ENCODE data around the gene BRINP3. TPM values are rescaled to one million over a fixed set of nuclear protein-coding genes. Genes with fewer than 3 reads are reported as not detected.

Gene BRINP3
- total RNA-seq, 1 experiment from 2014 or later = not detected

GRCh38 chr1:190098756-190099155 lies 378.9 kb downstream of the BRINP3 start:
- H3K27ac ChIP-seq (ENCODE audit: low read length) = no peak overlapping the region
- H2AFZ ChIP-seq (ENCODE audit: low read length) = no peak overlapping the region
- intact Hi-C loops (cut with micrococcal nuclease) = no loop called here
- H4K20me1 ChIP-seq (ENCODE audit: low read length) = no peaks in the 10 kb centered on the region
- ChIA-PET CTCF (no interaction called here), POLR2A (ENCODE audit: unreplicated experiment) (no interaction called here)
- no peaks in the 10 kb centered on the region for H3K79me2 ChIP-seq (ENCODE audit: low read length)
- H3K9ac ChIP-seq (ENCODE audit: low read length) = no peak overlapping the region
- no peaks in the 10 kb centered on the region for H3K36me3 ChIP-seq (ENCODE audit: low read depth, low read length)
- no peak overlapping the region for H3K4me2 ChIP-seq (ENCODE audit: low read length)
- H3K4me3 ChIP-seq (ENCODE audit: low read length) = no peak overlapping the region
- H3K9me3 ChIP-seq (ENCODE audit: low read length) = no peaks in the 10 kb centered on the region
- peaks cover 60% of the 10 kb centered on the region for H3K27me3 ChIP-seq (ENCODE audit: low read length)
- ATAC-seq (no peak), DNase-seq (no peak)
- H3K4me1 ChIP-seq (ENCODE audit: insufficient read depth, low read length) = no peaks in the 10 kb centered on the region
- TF ChIP-seq EZH2 (IDR thresholded peaks at IDR 0.05; ENCODE audit: low read length, unreplicated experiment) (no peak), EZH2phosphoT487 (IDR thresholded peaks at IDR 0.05; ENCODE audit: borderline replicate concordance, low read length) (no peak)
- TF ChIP-seq, protein P1, sequence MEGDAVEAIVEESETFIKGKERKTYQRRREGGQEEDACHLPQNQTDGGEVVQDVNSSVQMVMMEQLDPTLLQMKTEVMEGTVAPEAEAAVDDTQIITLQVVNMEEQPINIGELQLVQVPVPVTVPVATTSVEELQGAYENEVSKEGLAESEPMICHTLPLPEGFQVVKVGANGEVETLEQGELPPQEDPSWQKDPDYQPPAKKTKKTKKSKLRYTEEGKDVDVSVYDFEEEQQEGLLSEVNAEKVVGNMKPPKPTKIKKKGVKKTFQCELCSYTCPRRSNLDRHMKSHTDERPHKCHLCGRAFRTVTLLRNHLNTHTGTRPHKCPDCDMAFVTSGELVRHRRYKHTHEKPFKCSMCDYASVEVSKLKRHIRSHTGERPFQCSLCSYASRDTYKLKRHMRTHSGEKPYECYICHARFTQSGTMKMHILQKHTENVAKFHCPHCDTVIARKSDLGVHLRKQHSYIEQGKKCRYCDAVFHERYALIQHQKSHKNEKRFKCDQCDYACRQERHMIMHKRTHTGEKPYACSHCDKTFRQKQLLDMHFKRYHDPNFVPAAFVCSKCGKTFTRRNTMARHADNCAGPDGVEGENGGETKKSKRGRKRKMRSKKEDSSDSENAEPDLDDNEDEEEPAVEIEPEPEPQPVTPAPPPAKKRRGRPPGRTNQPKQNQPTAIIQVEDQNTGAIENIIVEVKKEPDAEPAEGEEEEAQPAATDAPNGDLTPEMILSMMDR (conservative IDR thresholded peaks at IDR 0.05; ENCODE audit: low read depth, low read length) = no peak
- no peaks in the 10 kb centered on the region for H3F3A ChIP-seq (ENCODE audit: low read length, unreplicated experiment)
- H3K9me2 ChIP-seq (replicated peaks; ENCODE audit: low read length) = no peaks in the 10 kb centered on the region
- BruUV-seq (replicated peaks) = no TSS peak

- no peaks in the 10 kb centered on the region for H4K20me1 ChIP-seq (ENCODE audit: low read length)
- H2AFZ ChIP-seq (ENCODE audit: low read length) = no peak overlapping the region
- H3K4me2 ChIP-seq (ENCODE audit: low read length) = no peak overlapping the region
- POLR2A ChIA-PET (ENCODE audit: unreplicated experiment) = no interaction called here
- no peaks in the 10 kb centered on the region for H3K9me2 ChIP-seq (replicated peaks; ENCODE audit: low read length)
- no peak for DNase-seq
- CTCF ChIA-PET = no interaction called here
- TF ChIP-seq, protein P1 (conservative IDR thresholded peaks at IDR 0.05; ENCODE audit: low read depth, low read length) = no peak
- TF ChIP-seq EZH2phosphoT487 (IDR thresholded peaks at IDR 0.05; ENCODE audit: borderline replicate concordance, low read length) = no peak
- no peak for TF ChIP-seq EZH2 (IDR thresholded peaks at IDR 0.05; ENCODE audit: low read length, unreplicated experiment)
- H3K4me3 ChIP-seq (ENCODE audit: low read length) = no peak overlapping the region
- no peaks in the 10 kb centered on the region for H3F3A ChIP-seq (ENCODE audit: low read length, unreplicated experiment)
- intact Hi-C loops (cut with micrococcal nuclease) = no loop called here
- no peak overlapping the region for H3K9ac ChIP-seq (ENCODE audit: low read length)
- peaks cover 55% of the 10 kb centered on the region for H3K27me3 ChIP-seq (ENCODE audit: low read length)
- H3K36me3 ChIP-seq (ENCODE audit: low read depth, low read length) = no peaks in the 10 kb centered on the region
- no peaks in the 10 kb centered on the region for H3K9me3 ChIP-seq (ENCODE audit: low read length)
- no TSS peak for BruUV-seq (replicated peaks)
- H3K27ac ChIP-seq (ENCODE audit: low read length) = no peak overlapping the region
- no peak for ATAC-seq
- H3K4me1 ChIP-seq (ENCODE audit: insufficient read depth, low read length) = no peaks in the 10 kb centered on the region
- no peaks in the 10 kb centered on the region for H3K79me2 ChIP-seq (ENCODE audit: low read length)
Measured at GRCh38 chr1:190098107-190098506, 379.6 kb downstream of the BRINP3 start.

DNA sequence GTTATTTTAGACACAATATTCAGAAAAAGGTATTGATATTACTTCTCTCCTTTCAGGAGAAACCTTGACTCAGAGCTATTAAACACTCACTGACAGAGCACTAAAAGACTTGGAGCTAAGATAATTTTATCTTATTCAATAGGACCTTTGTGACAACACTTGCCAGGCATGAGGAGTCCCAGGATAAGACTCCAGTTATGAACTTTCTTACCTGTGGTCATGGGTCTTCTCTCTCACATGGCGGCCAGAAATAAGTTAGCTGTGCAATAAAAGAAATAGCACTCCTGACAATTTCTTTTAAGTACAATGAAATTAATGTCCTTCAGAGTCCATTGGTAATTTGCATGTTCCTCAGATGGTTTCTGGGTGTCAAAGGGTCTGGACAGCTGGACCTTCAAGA lies 382.1 kb downstream of the BRINP3 start:
- Histone ChIP-seq H3F3A (ENCODE audit: low read length, unreplicated experiment) (no peaks in the 10 kb centered on the region), H3K4me1 (ENCODE audit: insufficient read depth, low read length) (no peaks in the 10 kb centered on the region), H3K9me3 (ENCODE audit: low read length) (no peaks in the 10 kb centered on the region), H3K4me3 (ENCODE audit: low read length) (no peak overlapping the region), H3K36me3 (ENCODE audit: low read depth, low read length) (no peaks in the 10 kb centered on the region), H3K79me2 (ENCODE audit: low read length) (no peaks in the 10 kb centered on the region), H4K20me1 (ENCODE audit: low read length) (no peaks in the 10 kb centered on the region), H2AFZ (ENCODE audit: low read length) (no peak overlapping the region), H3K27ac (ENCODE audit: low read length) (no peak overlapping the region), H3K9me2 (replicated peaks; ENCODE audit: low read length) (no peaks in the 10 kb centered on the region), H3K4me2 (ENCODE audit: low read length) (no peak overlapping the region), H3K27me3 (ENCODE audit: low read length) (peaks cover 44% of the 10 kb centered on the region; the same call in 1 of the 2 replicates), H3K9ac (ENCODE audit: low read length) (no peak overlapping the region)
- CTCF ChIA-PET = no interaction called here
- TF ChIP-seq, protein P1 (conservative IDR thresholded peaks at IDR 0.05; ENCODE audit: low read depth, low read length) = no peak
- TF ChIP-seq EZH2 (IDR thresholded peaks at IDR 0.05; ENCODE audit: low read length, unreplicated experiment) (no peak), EZH2phosphoT487 (IDR thresholded peaks at IDR 0.05; ENCODE audit: borderline replicate concordance, low read length) (no peak)
- ATAC-seq = no peak
- DNase-seq = no peak
- intact Hi-C loops (cut with micrococcal nuclease) = no loop called here
- POLR2A ChIA-PET (ENCODE audit: unreplicated experiment) = no interaction called here
- no TSS peak for BruUV-seq (replicated peaks)

Data from PC-3 (cell line).